AG09309 (cell line): Measurements from ENCODE around the gene KCTD19.

ENCODE experiments used
- DNase-seq: peaks from one replicate; pipeline ENCODE4 v3.0.0-alpha.2; 2010; ENCODE audit warnings: low read depth
- H3K4me3 ChIP-seq: 2 replicates; pipeline ENCODE4 v1.5.1; 2011; ENCODE audit warnings: mild to moderate bottlenecking, low read depth, low read length, moderate library complexity; ENCODE audit not compliant: control insufficient read depth
- CTCF ChIP-seq: IDR thresholded peaks from 2 replicates; pipeline ENCODE4 v1.5.1; 2011; ENCODE audit warnings: mild to moderate bottlenecking, low read depth, low read length, inconsistent platforms; ENCODE audit not compliant: insufficient read depth, control insufficient read depth; ENCODE audit errors: missing control alignments

The KCTD19 gene

DNA sequence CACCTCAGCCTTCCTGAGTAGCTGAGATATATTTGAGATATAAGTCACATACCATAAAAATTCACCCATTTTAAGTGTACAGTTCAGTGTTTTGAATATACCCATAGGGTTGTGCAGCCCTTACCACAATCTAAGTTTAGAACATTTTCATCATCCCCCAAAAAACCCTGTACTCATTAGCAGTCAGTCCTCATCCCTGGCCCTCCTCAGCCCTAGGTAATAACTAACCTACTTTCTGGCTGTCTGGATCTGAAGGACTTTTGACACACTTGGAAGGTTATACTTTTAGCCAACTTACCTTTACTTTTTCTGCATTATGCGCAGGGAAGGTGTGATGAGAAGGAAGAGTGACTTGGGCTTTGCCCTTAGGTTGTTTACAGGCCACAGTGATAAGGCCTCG, 51.2 kb downstream of the KCTD19 start:
- no peak for TF ChIP-seq CTCF
- H3K4me3 ChIP-seq = no peak overlapping the region
- no peak for DNase-seq

- H3K4me3 ChIP-seq = no peak overlapping the region
- no peak for TF ChIP-seq CTCF
- DNase-seq = no peak
These were observed 55.1 kb downstream of the KCTD19 start for GRCh38 chr16:67271446-67271845.

DNA sequence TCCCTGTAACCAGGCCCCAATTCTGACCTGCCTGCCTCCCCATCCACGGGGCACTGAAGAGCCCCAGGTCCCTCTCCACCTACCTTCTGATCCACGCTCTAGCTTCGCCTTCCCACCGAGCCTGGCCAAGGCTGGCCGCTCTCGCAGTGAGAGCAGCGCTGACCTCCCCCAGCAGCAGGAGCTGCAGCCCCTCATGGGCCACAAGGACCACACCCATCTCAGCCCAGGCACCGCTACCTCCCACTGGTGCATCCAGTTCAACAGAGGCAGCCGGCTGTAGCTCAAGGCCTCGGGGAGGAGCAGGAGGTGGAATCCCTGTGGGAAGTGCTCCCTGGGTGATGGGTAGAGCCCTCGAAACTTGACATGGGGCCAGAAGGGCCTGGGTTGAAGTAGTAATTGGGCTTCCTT, 55.6 kb downstream of the KCTD19 start:
- no peak overlapping the region for H3K4me3 ChIP-seq
- TF ChIP-seq CTCF = no peak
- DNase-seq = no peak

DNA sequence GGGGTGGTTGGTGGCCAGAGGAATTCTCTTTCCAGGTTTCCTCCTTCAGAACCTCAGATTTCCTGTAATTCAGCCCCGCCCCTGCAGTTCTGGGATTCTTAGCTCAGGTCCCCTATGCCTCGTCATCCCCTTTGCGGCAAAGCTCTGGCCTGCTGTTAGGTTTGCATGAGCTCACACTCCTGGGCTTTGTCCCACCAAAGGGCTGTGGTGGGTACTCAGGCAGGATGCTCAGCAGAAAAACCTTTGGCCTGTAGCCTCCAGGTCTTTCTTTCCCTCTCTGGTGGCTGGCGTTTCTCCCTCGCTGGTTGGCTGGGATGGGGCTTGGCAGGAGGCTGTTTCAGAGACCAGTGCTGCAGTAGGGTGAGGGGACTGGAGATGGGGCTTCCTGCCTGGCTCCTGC, 56.8 kb downstream of the KCTD19 start:
- no peak overlapping the region for H3K4me3 ChIP-seq
- DNase-seq = no peak
- TF ChIP-seq CTCF = no peak

- H3K4me3 ChIP-seq = no peak overlapping the region
- no peak for TF ChIP-seq CTCF
- no peak for DNase-seq
These were observed 58.4 kb downstream of the KCTD19 start for GRCh38 chr16:67268136-67268579.

- no peak for TF ChIP-seq CTCF
- H3K4me3 ChIP-seq = no peak overlapping the region
- DNase-seq = no peak
These were observed 60.7 kb downstream of the KCTD19 start for GRCh38 chr16:67265834-67266233.

DNA sequence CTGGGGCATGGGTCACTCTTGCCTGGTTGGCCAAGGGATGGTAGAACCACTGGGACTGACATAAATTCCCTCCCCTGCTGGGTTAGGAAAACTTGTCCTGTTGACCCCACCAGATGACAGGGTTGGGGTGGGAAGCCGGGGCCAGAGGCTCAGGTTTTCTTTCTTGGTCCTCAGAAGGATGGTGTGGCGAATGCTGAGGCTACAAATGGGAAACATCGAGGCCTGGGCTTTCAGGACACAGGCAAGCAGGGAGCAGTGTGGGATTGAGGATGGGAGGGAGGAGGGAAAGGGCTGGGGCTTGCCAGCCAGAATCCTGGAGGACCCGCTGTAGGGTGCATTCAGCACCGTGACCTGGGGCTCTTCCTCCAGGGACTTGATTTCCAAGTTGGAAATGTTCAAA, 61.7 kb downstream of the KCTD19 start:
- H3K4me3 ChIP-seq = no peak overlapping the region
- no peak for DNase-seq
- no peak for TF ChIP-seq CTCF
